WI38 (cell line): ENCODE results near the gene UVSSA.

Source experiments
- H3K4me3 ChIP-seq: 2 replicates; pipeline ENCODE4 v1.5.1; 2011; ENCODE audit warnings: low read depth, mild to moderate bottlenecking, control low read depth, low read length
- CTCF ChIP-seq: IDR thresholded peaks from 2 replicates; pipeline ENCODE4 v1.5.1; 2012; ENCODE audit warnings: low read depth, mild to moderate bottlenecking, control low read depth, low read length

Gene UVSSA

GRCh38 chr4:1414831-1415680 lies 68.0 kb downstream of the UVSSA start:
- TF ChIP-seq CTCF, result no peak
- no peak overlapping the region for H3K4me3 ChIP-seq

GRCh38 chr4:1415681-1415981 lies 68.6 kb downstream of the UVSSA start:
- no peak for TF ChIP-seq CTCF
- no peak overlapping the region for H3K4me3 ChIP-seq

- H3K4me3 ChIP-seq, result no peak overlapping the region
- TF ChIP-seq CTCF, result no peak
Observed at GRCh38 chr4:1416051-1416947, 69.3 kb downstream of the UVSSA start.

GRCh38 chr4:1416948-1417260 lies 69.9 kb downstream of the UVSSA start:
- TF ChIP-seq CTCF, result no peak
- no peak overlapping the region for H3K4me3 ChIP-seq

- no peak for TF ChIP-seq CTCF
- no peak overlapping the region for H3K4me3 ChIP-seq
Observed at GRCh38 chr4:1417522-1418390, 70.7 kb downstream of the UVSSA start.

- no peak overlapping the region for H3K4me3 ChIP-seq
- no peak for TF ChIP-seq CTCF
Observed at GRCh38 chr4:1418494-1419285, 71.7 kb downstream of the UVSSA start.
